ENCODE measurements around the gene AGPAT2.
A peak's percentile ranks its signal among the peaks of the same experiment; 100 is the strongest.

The AGPAT2 gene

DNA sequence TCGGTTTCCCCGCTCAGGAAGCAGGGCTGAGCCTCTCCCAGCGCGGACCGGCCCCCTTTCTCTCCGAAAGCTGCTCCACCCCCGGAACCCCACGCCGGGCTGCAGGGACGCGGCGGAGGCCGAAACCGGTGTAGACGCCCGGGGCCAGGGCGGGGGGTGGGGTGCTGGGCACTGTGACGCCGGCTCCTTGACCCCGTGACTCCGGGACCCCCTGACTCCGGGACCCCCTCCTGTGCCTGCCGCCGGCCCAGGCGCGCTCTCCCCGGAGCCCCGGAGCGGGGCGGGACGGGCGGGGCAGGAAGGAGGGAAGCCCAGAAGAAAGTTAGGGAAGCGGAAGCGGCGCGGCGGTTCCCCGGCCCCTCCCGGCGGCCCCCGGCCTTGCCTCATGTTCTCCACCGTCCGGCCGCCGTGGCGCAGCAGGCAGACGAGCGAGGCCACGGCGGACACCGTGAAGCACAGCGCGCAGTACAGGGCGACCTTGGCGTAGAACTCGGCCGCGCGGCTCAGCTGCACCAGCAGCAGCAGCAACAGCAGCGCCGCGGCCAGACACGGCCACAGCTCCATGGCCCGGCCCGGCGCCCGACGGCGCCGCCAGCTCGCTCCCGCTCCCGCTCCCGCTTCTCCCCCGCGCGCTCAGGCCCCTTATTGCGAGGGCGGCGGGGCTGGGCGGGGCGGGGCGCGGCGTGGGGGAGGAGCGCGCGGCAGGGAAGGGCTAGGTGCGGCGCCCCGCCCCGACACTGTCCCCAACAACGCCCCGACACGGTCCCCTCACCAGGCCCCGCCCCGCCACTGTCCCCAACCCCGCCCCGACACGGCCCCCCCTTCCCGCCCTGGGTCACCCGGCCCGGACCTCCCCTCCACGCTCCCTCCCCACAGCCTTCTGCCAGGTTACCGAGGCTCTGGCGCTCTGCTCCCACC lies at the start of gene AGPAT2:
TSS of gene AGPAT2 (minus strand) at position 664 of the 918 bp plus-strand sequence. CDS start at position 564, 100 bp downstream.
- no peaks in the 10 kb centered on the region for H3K9me3 ChIP-seq (ENCODE audit: control insufficient read depth, insufficient read depth, low read length)
- no peaks in the 10 kb centered on the region for H3K27me3 ChIP-seq (ENCODE audit: control insufficient read depth, insufficient read depth, low read length)
- no peak for DNase-seq (ENCODE audit: low read depth, low spot score)
- H3K36me3 ChIP-seq (ENCODE audit: control insufficient read depth, insufficient read depth, low read length), result no peaks in the 10 kb centered on the region; the same call in 1 of the 2 replicates
- H3K4me1 ChIP-seq (ENCODE audit: control insufficient read depth, insufficient read depth, low read length), result peaks cover 15% of the 10 kb centered on the region
- peak within 1 kb of the TSS; percentile 85 for H3K4me3 ChIP-seq (ENCODE audit: low read length)
- no peak within 1 kb of the TSS for H3K27ac ChIP-seq (ENCODE audit: low read length)
- WGBS (ENCODE audit: insufficient coverage, insufficient read length), result no CpG with 5 or more reads among the region's 106 CpGs

DNA sequence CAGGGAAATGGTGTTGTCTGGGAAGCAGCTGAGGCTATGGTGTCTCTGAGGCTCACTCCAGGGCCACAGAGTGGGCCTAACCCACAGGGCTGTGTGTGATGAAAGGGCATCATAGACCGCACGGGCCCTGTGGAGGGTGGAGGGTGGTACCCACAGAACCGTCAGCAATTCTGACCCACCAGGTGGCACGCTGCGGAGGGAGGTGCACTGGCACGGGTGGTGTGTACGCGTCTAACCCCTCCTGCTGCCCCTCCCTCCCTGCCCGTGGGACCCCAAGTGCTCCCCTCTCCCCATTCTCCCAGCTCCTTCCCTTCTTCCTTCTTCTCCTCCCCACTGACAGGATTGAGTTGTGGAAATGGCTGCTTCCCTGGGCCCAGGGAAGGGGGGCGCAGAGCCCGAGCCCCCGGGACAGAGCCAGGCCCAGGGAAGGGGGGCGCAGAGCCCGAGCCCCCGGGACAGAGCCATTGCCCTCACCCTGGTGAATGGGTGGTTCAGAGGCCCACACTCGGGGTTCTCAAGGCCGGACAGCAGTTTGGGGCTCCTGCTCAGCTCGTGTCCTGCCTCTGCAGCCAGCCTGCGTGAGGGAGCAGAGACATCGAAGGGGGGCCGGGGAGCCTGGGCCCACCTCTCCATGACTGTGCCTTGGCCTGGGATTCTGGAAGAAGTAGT lies 48.7 kb upstream of the AGPAT2 start:
- DNase-seq (ENCODE audit: low read depth, low spot score), result no peak
- WGBS (ENCODE audit: insufficient coverage, insufficient read length), result no CpG with 5 or more reads among the region's 21 CpGs

GRCh38 chr9:136734837-136735496 lies 47.7 kb upstream of the AGPAT2 start:
- Histone ChIP-seq H3K36me3 (ENCODE audit: control insufficient read depth, insufficient read depth, low read length) (no peaks in the 10 kb centered on the region), H3K27ac (ENCODE audit: low read length) (no peak overlapping the region)
- no CpG with 5 or more reads among the region's 12 CpGs for WGBS (ENCODE audit: insufficient coverage, insufficient read length)

More for the DNA sequence above, 48.7 kb upstream of the AGPAT2 start:
- H3K36me3 ChIP-seq (ENCODE audit: control insufficient read depth, insufficient read depth, low read length), result no peaks in the 10 kb centered on the region
- H3K4me3 ChIP-seq (ENCODE audit: low read length), result no peak overlapping the region
- H3K4me1 ChIP-seq (ENCODE audit: control insufficient read depth, insufficient read depth, low read length), result 0 out of 2 replicates have a peak, but pooled peaks cover under 1% of the 10 kb centered on the region
- no peaks in the 10 kb centered on the region for H3K9me3 ChIP-seq (ENCODE audit: control insufficient read depth, insufficient read depth, low read length)
- no peaks in the 10 kb centered on the region for H3K27me3 ChIP-seq (ENCODE audit: control insufficient read depth, insufficient read depth, low read length)
- H3K27ac ChIP-seq (ENCODE audit: low read length), result no peak overlapping the region

GRCh38 chr9:136733611-136734010 lies 46.4 kb upstream of the AGPAT2 start:
- no peaks in the 10 kb centered on the region for H3K9me3 ChIP-seq (ENCODE audit: control insufficient read depth, insufficient read depth, low read length)
- no peak for DNase-seq (ENCODE audit: low read depth, low spot score)
- H3K27ac ChIP-seq (ENCODE audit: low read length), result no peak overlapping the region
- H3K36me3 ChIP-seq (ENCODE audit: control insufficient read depth, insufficient read depth, low read length), result no peaks in the 10 kb centered on the region
- H3K27me3 ChIP-seq (ENCODE audit: control insufficient read depth, insufficient read depth, low read length), result no peaks in the 10 kb centered on the region
- no CpG with 5 or more reads among the region's 12 CpGs for WGBS (ENCODE audit: insufficient coverage, insufficient read length)
- H3K4me3 ChIP-seq (ENCODE audit: low read length), result no peak overlapping the region
- no peaks in the 10 kb centered on the region for H3K4me1 ChIP-seq (ENCODE audit: control insufficient read depth, insufficient read depth, low read length)

More at GRCh38 chr9:136734837-136735496, 47.7 kb upstream of the AGPAT2 start:
- no peaks in the 10 kb centered on the region for H3K27me3 ChIP-seq (ENCODE audit: control insufficient read depth, insufficient read depth, low read length)
- DNase-seq (ENCODE audit: low read depth, low spot score), result no peak
- no peak overlapping the region for H3K4me3 ChIP-seq (ENCODE audit: low read length)
- H3K4me1 ChIP-seq (ENCODE audit: control insufficient read depth, insufficient read depth, low read length), result no peaks in the 10 kb centered on the region
- no peaks in the 10 kb centered on the region for H3K9me3 ChIP-seq (ENCODE audit: control insufficient read depth, insufficient read depth, low read length)

GRCh38 chr9:136732444-136733178 lies 45.4 kb upstream of the AGPAT2 start:
- no peaks in the 10 kb centered on the region for H3K27me3 ChIP-seq (ENCODE audit: control insufficient read depth, insufficient read depth, low read length)
- H3K4me3 ChIP-seq (ENCODE audit: low read length), result no peak overlapping the region
- H3K4me1 ChIP-seq (ENCODE audit: control insufficient read depth, insufficient read depth, low read length), result no peaks in the 10 kb centered on the region
- no peaks in the 10 kb centered on the region for H3K9me3 ChIP-seq (ENCODE audit: control insufficient read depth, insufficient read depth, low read length)
- no peak overlapping the region for H3K27ac ChIP-seq (ENCODE audit: low read length)
- no peaks in the 10 kb centered on the region for H3K36me3 ChIP-seq (ENCODE audit: control insufficient read depth, insufficient read depth, low read length)
- DNase-seq (ENCODE audit: low read depth, low spot score), result no peak
- no CpG with 5 or more reads among the region's 16 CpGs for WGBS (ENCODE audit: insufficient coverage, insufficient read length)

DNA sequence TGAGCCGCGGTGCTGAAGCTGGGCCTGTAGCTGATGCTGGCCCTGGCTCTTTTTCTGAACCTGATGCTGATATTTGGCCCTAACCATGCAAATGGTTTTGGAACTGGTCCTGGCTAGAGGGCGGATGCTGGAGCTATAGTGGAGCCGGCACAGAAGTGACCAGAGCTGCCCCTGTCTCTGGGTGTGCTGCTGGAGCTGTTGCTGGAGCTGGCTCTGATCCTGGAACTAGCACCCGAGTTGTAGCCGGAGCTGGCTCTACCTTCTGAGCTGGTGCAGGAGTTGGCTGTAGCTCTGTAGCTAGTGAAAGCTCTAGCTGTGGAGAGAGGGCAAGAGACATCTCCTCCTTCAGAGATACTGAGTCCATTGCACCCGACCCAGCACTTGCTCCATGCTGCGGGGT lies 42.7 kb upstream of the AGPAT2 start:
- no peaks in the 10 kb centered on the region for H3K4me1 ChIP-seq (ENCODE audit: control insufficient read depth, insufficient read depth, low read length)

DNA sequence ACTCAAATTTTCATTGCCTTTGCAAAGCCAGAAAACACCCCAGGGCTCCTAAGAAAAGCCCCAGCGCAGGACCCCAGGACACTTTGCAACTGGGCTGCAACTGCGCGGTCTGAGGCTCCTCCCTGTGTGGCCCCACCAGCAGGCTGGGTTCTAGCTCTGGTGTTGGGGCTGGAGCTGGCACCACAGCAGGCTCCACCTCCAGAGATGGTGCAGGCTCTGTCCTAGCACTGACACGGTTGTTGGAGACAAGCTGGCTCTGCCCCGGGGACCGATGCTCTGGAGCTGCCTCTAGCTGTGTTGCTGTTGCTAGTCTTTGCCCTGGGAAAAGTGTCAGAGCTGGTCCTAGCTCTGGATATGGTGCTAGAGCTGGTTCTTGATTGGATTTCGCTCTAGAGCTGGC lies 41.9 kb upstream of the AGPAT2 start:
- H3K27ac ChIP-seq (ENCODE audit: low read length), result no peak overlapping the region
- no CpG with 5 or more reads among the region's 7 CpGs for WGBS (ENCODE audit: insufficient coverage, insufficient read length)
- H3K4me1 ChIP-seq (ENCODE audit: control insufficient read depth, insufficient read depth, low read length), result no peaks in the 10 kb centered on the region
- no peak overlapping the region for H3K4me3 ChIP-seq (ENCODE audit: low read length)
- no peak for DNase-seq (ENCODE audit: low read depth, low spot score)
- no peaks in the 10 kb centered on the region for H3K27me3 ChIP-seq (ENCODE audit: control insufficient read depth, insufficient read depth, low read length)
- H3K9me3 ChIP-seq (ENCODE audit: control insufficient read depth, insufficient read depth, low read length), result no peaks in the 10 kb centered on the region
- H3K36me3 ChIP-seq (ENCODE audit: control insufficient read depth, insufficient read depth, low read length), result peaks cover 13% of the 10 kb centered on the region; the same call in 1 of the 2 replicates

More for the DNA sequence above, 42.7 kb upstream of the AGPAT2 start:
- H3K4me3 ChIP-seq (ENCODE audit: low read length), result no peak overlapping the region
- no CpG with 5 or more reads among the region's 8 CpGs for WGBS (ENCODE audit: insufficient coverage, insufficient read length)
- DNase-seq (ENCODE audit: low read depth, low spot score), result no peak
- H3K36me3 ChIP-seq (ENCODE audit: control insufficient read depth, insufficient read depth, low read length), result peaks cover 13% of the 10 kb centered on the region; the same call in 1 of the 2 replicates
- H3K27me3 ChIP-seq (ENCODE audit: control insufficient read depth, insufficient read depth, low read length), result no peaks in the 10 kb centered on the region
- H3K27ac ChIP-seq (ENCODE audit: low read length), result no peak overlapping the region
- H3K9me3 ChIP-seq (ENCODE audit: control insufficient read depth, insufficient read depth, low read length), result no peaks in the 10 kb centered on the region

DNA sequence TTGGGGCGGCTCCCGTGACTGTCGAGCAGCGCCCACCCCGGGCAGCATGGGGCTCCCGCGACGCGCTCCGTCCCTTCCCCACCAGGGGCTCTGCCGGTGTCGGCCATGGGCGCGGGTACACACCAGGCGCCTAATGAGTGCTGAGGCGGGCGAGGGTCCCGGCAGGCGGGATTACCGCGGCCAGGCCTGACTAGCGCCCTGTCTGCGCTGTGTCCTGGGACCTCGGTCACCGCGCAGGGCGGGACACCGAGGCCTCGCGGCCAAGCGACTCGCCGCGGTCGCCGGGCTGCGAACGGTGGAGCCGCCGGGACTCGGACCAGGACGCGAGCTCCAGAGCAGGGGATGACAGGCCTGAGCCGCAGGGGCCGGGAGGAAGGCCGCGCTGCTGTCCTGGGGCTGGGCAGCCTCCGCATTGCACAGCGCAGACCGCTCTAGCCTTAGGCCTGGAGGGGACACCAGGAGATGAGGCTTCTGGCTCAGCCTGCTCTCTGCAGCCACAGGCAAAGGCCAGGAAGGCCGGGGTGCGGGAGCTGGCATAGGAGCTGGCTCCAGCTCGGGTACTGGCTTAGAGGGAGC lies 41.4 kb upstream of the AGPAT2 start:
- peak overlapping the region; percentile 77 for H3K4me3 ChIP-seq (ENCODE audit: low read length)
- H3K9me3 ChIP-seq (ENCODE audit: control insufficient read depth, insufficient read depth, low read length), result no peaks in the 10 kb centered on the region
- H3K4me1 ChIP-seq (ENCODE audit: control insufficient read depth, insufficient read depth, low read length), result no peaks in the 10 kb centered on the region
- H3K27ac ChIP-seq (ENCODE audit: low read length), result no peak overlapping the region
- no peak for DNase-seq (ENCODE audit: low read depth, low spot score)
- WGBS (ENCODE audit: insufficient coverage, insufficient read length), result no CpG with 5 or more reads among the region's 53 CpGs
- peaks cover 18% of the 10 kb centered on the region for H3K36me3 ChIP-seq (ENCODE audit: control insufficient read depth, insufficient read depth, low read length)
- no peaks in the 10 kb centered on the region for H3K27me3 ChIP-seq (ENCODE audit: control insufficient read depth, insufficient read depth, low read length)

DNA sequence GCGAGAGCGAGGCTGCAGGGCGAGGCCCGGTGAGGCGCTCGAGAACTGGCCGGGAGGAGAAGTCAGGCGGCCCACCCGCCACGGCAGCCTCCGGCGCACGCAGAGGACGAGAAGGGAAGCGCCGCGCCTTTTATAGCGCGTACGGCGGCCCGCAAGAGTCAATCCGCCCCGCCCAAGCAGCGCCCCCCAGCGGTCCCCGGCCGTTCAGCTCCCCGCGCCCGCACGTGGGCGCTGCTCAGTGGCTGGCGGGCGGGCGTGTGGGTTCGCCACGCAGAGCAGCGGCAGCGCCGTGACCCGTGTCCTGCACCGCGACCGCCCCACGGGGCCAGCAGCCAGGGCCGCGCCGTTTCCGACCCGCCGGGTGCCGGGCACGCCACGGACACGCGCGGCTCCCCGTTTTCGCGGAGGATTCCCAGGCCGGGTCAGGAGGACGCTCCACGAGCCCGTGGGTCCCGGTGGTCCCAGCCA lies 40.9 kb upstream of the AGPAT2 start:
- no CpG with 5 or more reads among the region's 66 CpGs for WGBS (ENCODE audit: insufficient coverage, insufficient read length)
- Histone ChIP-seq H3K9me3 (ENCODE audit: control insufficient read depth, insufficient read depth, low read length) (no peaks in the 10 kb centered on the region), H3K27ac (ENCODE audit: low read length) (no peak overlapping the region), H3K4me1 (ENCODE audit: control insufficient read depth, insufficient read depth, low read length) (no peaks in the 10 kb centered on the region), H3K4me3 (ENCODE audit: low read length) (peak overlapping the region; percentile 77), H3K36me3 (ENCODE audit: control insufficient read depth, insufficient read depth, low read length) (peaks cover 23% of the 10 kb centered on the region), H3K27me3 (ENCODE audit: control insufficient read depth, insufficient read depth, low read length) (no peaks in the 10 kb centered on the region)
- DNase-seq (ENCODE audit: low read depth, low spot score), result no peak

Data from iPS DF 6.9 (cell line).